ENCODE results near the gene CCDC9B.

- TF ChIP-seq EZH2phosphoT487 (IDR thresholded peaks at IDR 0.05) = no peak
- TF ChIP-seq, protein P1, sequence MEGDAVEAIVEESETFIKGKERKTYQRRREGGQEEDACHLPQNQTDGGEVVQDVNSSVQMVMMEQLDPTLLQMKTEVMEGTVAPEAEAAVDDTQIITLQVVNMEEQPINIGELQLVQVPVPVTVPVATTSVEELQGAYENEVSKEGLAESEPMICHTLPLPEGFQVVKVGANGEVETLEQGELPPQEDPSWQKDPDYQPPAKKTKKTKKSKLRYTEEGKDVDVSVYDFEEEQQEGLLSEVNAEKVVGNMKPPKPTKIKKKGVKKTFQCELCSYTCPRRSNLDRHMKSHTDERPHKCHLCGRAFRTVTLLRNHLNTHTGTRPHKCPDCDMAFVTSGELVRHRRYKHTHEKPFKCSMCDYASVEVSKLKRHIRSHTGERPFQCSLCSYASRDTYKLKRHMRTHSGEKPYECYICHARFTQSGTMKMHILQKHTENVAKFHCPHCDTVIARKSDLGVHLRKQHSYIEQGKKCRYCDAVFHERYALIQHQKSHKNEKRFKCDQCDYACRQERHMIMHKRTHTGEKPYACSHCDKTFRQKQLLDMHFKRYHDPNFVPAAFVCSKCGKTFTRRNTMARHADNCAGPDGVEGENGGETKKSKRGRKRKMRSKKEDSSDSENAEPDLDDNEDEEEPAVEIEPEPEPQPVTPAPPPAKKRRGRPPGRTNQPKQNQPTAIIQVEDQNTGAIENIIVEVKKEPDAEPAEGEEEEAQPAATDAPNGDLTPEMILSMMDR (IDR thresholded peaks at IDR 0.05) = no peak
- TF ChIP-seq EZH2 (IDR thresholded peaks at IDR 0.05) = no peak
These were observed 2.8 kb upstream of the CCDC9B start for GRCh38 chr15:40343512-40343911.
